ENCODE results near the gene CST3. TPM values are rescaled to one million over a fixed set of nuclear protein-coding genes. Genes with fewer than 3 reads are reported as not detected.
"Not testable (repeated sequence)": the region's sequence is repeated elsewhere in the genome, so short reads cannot be mapped to it uniquely, and the experiment has no call there.

Gene CST3, protein sequence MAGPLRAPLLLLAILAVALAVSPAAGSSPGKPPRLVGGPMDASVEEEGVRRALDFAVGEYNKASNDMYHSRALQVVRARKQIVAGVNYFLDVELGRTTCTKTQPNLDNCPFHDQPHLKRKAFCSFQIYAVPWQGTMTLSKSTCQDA
- total RNA-seq (1,000 to 10,000 TPM in 3 of 9 donors, 100 to 1,000 TPM in 6; 482 to 1,194 (median 708) TPM), polyA plus RNA-seq (100 to 1,000 TPM; 240 to 611 TPM)
- long read RNA-seq, donor 1, transcript CST3-201 (3 exons, 873 nt), result major isoform, 697 of 711 reads
- long read RNA-seq, donor 1, partial matches to known transcripts, result 4 of 711 reads
- long read RNA-seq, donor 1, other reads (novel, unspliced or antisense), result 10 of 711 reads
- long read RNA-seq, donor 2, transcript CST3-203 (4 exons, 3,286 nt), result minor isoform, 6 of 298 reads
- long read RNA-seq, donor 2, transcript CST3-201 (3 exons, 873 nt), result major isoform, 280 of 298 reads
- long read RNA-seq, donor 2, partial matches to known transcripts, result 4 of 298 reads
- long read RNA-seq, donor 2, other reads (novel, unspliced or antisense), result 8 of 298 reads
- long read RNA-seq, donor 3, transcript CST3-201 (3 exons, 873 nt), result major isoform, 396 of 416 reads
- long read RNA-seq, donor 3, partial matches to known transcripts, result 5 of 416 reads
- long read RNA-seq, donor 3, other reads (novel, unspliced or antisense), result 15 of 416 reads

GRCh38 chr20:23637282-23638221 is at the start of gene CST3:
CST3 (minus strand) TSS chr20:23637955; CDS start chr20:23637862, 93 bp downstream.
- intact Hi-C loops (cut with DNase I), result loop anchor here in 3 of 10 donors (2.0 to 5.0 kb wide), 3 partner anchors 27 to 275 kb away; partner anchors contain the start of gene GZF1 (in 1 of the 3)
- TF ChIP-seq, protein P1, sequence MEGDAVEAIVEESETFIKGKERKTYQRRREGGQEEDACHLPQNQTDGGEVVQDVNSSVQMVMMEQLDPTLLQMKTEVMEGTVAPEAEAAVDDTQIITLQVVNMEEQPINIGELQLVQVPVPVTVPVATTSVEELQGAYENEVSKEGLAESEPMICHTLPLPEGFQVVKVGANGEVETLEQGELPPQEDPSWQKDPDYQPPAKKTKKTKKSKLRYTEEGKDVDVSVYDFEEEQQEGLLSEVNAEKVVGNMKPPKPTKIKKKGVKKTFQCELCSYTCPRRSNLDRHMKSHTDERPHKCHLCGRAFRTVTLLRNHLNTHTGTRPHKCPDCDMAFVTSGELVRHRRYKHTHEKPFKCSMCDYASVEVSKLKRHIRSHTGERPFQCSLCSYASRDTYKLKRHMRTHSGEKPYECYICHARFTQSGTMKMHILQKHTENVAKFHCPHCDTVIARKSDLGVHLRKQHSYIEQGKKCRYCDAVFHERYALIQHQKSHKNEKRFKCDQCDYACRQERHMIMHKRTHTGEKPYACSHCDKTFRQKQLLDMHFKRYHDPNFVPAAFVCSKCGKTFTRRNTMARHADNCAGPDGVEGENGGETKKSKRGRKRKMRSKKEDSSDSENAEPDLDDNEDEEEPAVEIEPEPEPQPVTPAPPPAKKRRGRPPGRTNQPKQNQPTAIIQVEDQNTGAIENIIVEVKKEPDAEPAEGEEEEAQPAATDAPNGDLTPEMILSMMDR (IDR thresholded peaks at IDR 0.05), result peak in 3 of 12 donors; percentile 6 to 23 (median 22)
- TF ChIP-seq POLR2A (IDR thresholded peaks at IDR 0.05), result peak; percentile 47 to 94
- H3K4me1 ChIP-seq, result peaks cover 0 to 80% (median 36%) of the 10 kb centered on the region in 12 donors
- H3K36me3 ChIP-seq, result peaks cover 0 to 28% (median 15%) of the 10 kb centered on the region in 9 donors
- no peaks in the 10 kb centered on the region for H3K9me3 ChIP-seq
- ATAC-seq, result peak; percentile 64 to 89 (median 87)
- H3K27me3 ChIP-seq, result no peaks in the 10 kb centered on the region
- peak; percentile 93 to 95 (median 95) for DNase-seq
- peak within 1 kb of the TSS; percentile 87 to 100 (median 96) for H3K27ac ChIP-seq
- 0 to 1% (median 1%) methylated on average over 37 to 92 of the region's 92 CpGs for WGBS, 4 donors
- H3K4me3 ChIP-seq, result peak within 1 kb of the TSS; percentile 59 to 100 (median 90)

GRCh38 chr20:23686046-23686750 is 48.4 kb upstream of the CST3 start:
- Histone ChIP-seq H3K36me3 (no peaks in the 10 kb centered on the region), H3K27me3 (no peaks in the 10 kb centered on the region), H3K4me1 (no peaks in the 10 kb centered on the region), H3K4me3 (no peak overlapping the region), H3K9me3 (no peaks in the 10 kb centered on the region), H3K27ac (no peak overlapping the region)
- TF ChIP-seq, protein P1 (IDR thresholded peaks at IDR 0.05), result no peak
- TF ChIP-seq POLR2A (IDR thresholded peaks at IDR 0.05), result no peak
- WGBS, 4 donors, result 84 to 93% (median 91%) methylated on average over 3 to 4 of the region's 4 CpGs
- DNase-seq, result no peak
- peak in 1 of 4 donors; percentile 33 for ATAC-seq
- intact Hi-C loops (cut with DNase I), result no loop called here

- H3K27ac ChIP-seq; H3K4me3 ChIP-seq; H3K9me3 ChIP-seq; intact Hi-C loops (cut with DNase I); H3K36me3 ChIP-seq; DNase-seq; H3K4me1 ChIP-seq; ATAC-seq; H3K27me3 ChIP-seq: not testable (repeated sequence)
- 82 to 84% (median 83%) methylated on average over 3 to 4 of the region's 4 CpGs for WGBS, 4 donors
These were observed 47.8 kb upstream of the CST3 start for GRCh38 chr20:23685529-23685896.

DNA sequence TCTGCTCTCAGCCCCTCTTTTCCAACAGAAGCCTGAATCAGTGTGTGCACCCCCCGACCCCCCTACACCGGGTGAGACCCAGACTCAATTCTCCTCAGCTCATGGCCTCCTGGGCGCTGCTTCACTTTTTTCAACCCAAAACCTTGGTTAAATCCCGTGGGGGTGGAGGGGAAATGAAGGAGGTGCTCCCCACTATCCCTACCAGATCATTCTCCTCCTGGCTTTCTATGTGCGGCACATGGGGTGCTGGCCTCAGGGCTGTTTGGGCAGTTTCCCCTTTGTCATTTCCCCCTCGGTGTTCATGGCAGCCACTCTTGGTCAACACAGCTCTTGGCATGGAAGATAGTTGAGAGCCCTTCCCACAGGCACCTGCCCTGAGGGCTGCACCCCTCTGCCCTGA is 46.5 kb upstream of the CST3 start:
- no peaks in the 10 kb centered on the region for H3K36me3 ChIP-seq
- no peak overlapping the region for H3K27ac ChIP-seq
- H3K4me3 ChIP-seq, result no peak overlapping the region
- H3K9me3 ChIP-seq, result no peaks in the 10 kb centered on the region
- no peaks in the 10 kb centered on the region for H3K27me3 ChIP-seq
- no peak for TF ChIP-seq POLR2A (IDR thresholded peaks at IDR 0.05)
- TF ChIP-seq, protein P1 (IDR thresholded peaks at IDR 0.05), result no peak
- DNase-seq, result no peak
- intact Hi-C loops (cut with DNase I), result no loop called here
- H3K4me1 ChIP-seq, result peaks cover 0 to 12% (median 0%) of the 10 kb centered on the region in 12 donors
- 77 to 89% (median 86%) methylated on average over 6 of the region's 6 CpGs for WGBS, 4 donors
- ATAC-seq, result no peak

Measured in heart left ventricle (tissue), 16 donors.